Activated CD8-positive, alpha-beta memory T cell treated with anti-CD3 and anti-CD28 coated beads, Interleukin-2, amount 50 U/mL, for 1 hour (primary cell): ENCODE measurements around the gene SLC23A1.
A peak's percentile ranks its signal among the peaks of the same experiment; 100 is the strongest.
"Not testable (repeated sequence)": the region's sequence is repeated elsewhere in the genome, so short reads cannot be mapped to it uniquely, and the experiment has no call there.

Experiments
- DNase-seq: peaks from one replicate; pipeline ENCODE4 v3.0.0-alpha.2; 2020; ENCODE audit errors: extremely low read depth

SLC23A1 gene

DNA sequence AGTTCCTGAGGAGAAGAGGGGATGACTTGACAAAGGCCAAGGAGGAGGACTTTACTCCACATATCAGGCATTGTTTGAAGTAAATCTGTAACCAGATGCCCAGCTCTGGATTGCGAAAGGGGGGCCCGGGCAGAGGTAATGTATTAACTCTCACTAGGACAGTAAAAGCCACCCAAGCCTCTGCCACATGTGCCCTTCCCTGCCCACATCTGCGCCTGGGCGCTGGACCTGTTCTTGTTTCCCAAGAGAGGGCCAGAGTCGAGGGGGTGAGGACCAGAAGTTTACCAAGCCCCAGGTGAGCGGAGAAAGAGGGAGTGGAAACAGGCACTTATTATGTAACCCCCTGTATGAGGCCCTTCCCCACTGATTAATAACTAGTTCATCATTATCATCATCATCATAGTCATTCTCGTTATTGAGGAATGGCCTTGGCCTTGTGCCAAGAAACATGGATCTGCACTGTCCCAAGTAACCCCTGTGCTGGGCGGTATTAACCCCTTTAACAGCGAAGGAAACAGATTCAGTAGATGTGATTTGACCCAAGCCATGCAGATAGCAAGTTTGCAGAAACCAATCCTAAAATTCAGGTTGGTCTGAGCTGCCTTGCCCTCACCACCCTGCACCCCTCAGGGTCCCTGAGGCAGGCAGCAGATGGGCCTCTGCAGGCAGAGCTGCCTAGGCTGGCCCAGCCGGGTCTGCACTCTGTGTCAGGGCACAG, at the start of gene SLC23A1:
TSS of gene SLC23A1 (minus strand) at position 23 of the 718 bp plus-strand sequence. CDS start 44 bp downstream, outside the sequence.
- no peak for DNase-seq

DNA sequence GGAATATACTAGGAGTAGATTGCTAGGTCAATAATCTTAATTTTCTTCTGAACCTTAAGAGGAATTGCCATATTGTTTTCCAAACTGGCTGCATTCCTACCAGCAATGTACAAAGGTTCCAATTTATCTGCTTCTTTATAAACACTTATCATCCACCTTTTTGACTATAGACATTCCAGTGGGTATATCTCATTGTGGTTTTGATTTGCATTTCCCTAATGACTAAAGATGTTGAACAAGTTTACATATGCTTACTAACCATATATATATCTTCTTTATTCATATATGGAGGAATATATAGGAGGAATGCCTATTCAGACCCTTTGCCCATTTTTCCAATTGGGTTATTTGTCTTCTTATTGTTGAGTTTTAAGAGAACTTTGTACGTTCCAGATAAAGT, 48.6 kb upstream of the SLC23A1 start:
- DNase-seq = no peak

DNA sequence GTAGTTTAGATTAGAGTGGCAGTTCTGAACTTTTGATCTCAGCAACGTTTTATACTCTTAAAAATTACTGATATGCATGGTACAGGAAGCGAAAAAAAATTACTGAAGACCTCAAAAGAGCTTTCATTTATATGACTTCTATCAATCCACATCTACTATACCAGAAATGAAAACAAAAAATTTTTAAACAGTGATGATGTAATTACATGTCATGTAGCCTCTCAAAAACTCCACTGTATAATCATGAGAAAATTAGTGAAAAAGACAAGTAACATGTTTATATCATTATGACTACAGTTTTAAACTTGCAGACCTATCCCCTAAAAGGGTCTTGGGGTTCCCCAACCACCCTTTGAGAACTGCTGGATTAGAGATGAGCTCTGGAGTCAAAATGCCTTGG, 46.9 kb upstream of the SLC23A1 start:
- DNase-seq = no peak

DNA sequence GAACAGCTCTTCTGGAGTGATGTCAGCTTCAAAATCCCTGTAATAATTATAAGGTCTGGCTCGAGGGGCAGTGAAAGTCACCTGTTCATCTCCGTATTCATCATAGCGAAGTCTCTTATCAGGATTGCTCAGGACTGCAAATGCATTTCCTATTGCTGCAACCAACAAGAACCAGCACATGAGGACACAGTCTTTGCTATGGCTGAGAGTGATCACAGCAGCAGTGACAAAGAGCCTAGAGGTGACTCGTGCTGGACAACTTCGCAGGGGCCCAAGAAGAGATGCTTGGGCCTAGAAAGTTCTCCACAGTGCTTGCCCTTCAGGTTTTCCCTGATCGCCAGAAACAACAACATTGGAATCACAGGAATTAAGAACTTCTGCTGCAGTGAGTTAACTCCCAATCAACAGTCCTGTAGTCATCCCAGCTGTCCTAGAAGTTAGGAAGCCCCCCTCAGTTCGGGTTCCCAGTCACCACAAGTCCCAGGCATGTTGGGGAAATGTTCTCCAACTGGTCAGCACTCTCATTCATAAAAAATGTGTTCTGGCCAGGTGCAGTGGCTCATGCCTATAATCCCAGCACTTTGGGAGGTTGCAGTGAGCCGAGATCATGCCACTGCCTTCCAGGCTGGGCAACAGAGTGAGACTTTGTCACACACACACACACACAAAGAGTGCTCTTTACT, 43.2 kb upstream of the SLC23A1 start:
- DNase-seq = no peak

DNA sequence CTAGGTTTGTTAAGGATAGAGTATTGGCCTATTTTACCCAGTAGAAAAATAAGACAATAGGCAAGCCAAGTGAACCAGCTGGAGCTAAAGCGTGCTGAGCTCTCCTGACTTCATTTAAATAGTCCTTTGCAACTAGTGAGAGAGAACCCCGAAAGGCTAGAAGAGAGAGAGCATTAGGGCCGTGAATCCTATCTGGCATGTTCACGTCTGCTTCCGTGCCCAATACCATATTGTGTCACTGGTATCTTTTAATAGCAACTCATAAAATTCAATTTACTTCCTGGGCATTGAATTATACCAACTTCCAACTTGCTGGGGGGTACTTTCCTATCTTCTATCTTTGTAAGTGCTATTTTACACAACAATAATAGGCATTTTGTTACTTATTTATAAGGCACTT, 42.4 kb upstream of the SLC23A1 start:
- no peak for DNase-seq

DNA sequence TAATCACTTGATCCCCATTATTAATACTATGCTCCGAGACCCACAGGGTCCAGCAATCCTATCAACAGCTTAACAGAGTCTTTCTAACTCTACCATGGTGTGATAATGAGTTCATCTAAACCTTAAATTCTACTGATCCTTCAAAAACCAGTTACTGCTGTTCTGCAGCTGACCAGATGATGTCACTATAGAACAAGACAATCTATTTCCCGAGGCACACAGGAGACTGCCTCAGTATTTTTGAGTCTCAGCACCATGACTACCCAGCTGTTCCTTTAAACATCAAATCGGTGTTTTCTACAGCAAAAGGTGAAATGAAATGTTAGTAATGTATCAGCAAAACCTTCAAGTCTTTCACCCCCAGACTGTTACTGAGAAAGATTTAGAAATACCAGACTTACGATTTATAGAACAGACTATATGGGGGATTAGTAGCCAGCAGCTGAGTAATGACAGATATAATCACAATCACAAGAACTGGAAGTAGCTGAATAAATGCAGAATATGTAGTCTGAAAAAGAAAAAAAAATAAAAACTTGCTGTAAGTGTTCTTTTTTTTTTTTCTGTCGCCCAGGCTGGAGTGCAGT, 39.3 kb upstream of the SLC23A1 start:
- DNase-seq = peak; percentile 30

DNA sequence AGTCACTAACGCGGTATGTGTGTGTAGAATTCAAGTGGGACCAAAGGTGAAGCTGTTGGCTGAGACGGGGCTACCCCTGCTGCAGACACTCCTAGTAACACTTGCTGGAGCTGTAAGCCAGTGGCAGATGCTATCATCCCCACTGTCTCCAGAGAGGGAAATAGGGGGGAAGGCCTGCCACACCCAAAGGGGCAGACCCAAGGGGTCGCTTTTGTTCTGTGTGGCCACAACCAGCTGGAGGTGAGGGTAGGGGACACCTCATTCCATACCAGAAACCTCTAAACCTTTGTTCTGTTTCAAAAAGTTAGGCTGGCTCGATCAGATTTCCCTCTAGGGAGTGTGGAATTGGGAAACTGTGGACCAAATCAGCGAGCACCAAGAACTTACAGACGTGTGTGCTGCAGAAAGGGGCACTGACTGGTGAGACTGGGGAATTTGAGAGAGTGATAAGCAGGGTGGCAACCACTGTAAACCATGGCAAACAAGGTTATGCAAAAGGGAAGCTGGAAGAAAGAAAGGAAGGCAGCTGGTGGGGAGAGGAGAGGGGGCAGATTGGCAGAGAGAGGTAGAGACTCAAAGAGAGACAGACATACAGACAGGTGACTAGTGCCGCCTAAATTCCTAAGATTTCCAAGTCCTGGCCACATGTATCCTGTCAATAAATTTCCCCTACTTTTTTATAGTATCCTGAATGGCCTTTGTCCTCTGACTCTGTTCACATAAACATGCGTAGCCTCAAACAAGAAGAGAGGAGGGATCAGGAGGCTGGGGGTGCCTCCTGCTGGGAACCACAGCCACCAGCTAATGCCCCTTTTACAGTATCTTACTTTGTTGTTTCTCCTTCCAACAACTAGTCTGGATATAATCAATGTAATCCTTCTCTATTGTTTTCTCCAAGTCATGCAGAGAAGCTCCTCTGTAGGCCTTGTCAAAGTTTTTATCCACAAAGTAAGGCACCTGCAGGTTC, 36.4 kb upstream of the SLC23A1 start:
- no peak for DNase-seq

DNA sequence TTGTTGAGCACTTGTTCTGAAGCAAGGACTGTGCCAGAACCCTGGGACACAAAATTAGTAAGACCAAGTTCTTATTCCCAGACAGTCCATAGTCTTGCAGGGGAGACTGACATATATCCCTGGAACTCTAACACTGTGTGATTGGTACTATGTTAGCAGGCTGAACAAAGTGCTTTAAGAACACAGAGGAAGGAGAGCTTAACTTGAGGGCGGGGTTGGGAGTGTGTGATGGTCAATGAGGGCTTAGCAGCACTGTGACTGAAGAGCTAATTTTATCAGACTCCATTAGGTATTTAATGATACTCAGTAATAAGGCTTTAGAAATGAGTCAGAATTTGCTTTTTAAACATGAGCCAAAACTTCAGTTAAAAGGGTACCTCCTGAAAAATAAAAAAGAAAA, 35.7 kb upstream of the SLC23A1 start:
- DNase-seq = no peak

DNA sequence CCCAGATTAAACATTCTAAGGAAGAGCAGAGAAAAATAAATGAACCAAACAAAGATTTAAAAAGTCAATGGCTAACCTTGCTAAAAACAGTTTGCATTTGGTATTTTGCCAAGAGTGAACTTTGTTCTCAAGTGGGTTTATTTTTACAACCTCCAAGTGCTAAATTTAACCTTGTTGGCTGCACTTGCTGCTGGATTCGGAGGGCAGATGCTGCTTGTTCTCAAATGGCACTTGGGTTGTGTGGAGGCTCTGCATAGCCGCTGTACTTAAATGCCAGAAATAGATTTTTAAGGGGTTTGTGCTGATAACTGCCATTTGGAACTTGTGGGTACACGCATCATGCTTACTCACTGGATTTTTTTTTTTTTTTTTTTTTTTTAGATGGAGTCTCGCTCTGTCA, 34.1 kb upstream of the SLC23A1 start:
- no peak for DNase-seq

DNA sequence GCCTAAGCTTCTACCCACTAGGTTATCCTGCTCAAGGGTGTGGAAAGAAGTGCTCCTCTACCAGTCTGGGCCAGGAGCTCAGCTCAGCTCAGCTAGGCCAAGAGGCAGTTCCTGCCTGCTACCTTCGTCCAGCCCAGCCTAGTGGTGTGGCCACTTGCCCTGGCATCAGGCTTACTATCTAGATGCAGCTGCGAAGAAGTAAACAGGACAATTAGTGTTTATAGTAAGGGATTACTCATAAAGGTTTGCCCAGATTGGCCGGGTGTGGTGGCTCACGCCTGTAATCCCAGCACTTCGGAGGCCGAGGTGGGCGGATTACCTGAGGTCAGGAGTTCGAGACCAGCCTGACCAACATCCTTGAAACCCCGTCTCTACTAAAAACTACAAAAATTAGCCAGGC, 33.6 kb upstream of the SLC23A1 start:
- no peak for DNase-seq

DNA sequence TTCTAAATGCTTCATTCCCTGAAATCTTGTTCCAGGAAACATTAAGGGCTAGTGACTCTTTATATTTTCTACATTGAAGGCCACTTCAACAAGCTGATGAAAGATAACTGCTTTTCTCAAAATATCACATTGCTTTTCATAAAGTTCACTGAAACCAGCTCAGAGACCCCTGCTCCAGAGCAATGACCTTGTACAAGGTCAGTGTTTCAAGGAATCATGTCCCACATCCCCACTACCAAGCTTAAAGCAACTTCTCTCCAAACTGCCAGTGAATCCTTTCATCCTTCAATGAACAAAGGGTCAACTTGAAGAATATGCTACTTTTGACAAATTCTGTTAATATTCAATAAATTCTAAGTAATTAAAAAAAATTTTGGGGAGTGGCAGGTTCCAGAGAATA, 32.8 kb upstream of the SLC23A1 start:
- no peak for DNase-seq

DNA sequence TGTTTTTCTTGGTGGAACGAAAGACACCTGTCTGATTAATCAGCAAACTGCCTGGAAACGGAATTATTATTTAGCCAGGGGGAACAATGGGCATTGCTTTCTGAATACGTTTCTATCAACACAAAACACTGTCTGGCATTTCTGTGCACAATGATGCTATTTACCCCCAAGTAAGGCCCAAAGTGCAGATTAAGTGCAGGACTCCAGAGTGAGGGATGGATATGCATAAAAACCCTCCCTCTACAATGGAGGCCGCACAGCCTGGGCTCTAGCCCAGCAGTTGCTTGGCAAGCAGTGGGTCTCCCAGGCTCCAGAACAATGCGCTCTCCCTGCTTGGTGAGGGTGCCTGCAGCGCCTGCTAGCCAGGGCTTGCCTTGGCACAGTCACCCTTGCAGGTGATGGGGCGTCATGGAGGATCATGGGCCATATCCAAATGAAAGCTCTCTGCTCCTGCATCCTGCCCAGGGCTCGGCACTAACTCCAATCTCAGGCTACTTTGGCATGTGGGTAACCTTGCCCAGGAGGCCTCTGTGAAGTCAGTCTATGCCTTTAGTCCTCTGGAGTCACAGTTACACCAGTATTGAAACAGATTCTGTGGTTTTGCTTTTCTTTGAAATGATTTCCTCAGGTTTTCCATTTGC, 32.2 kb upstream of the SLC23A1 start:
- no peak for DNase-seq

DNA sequence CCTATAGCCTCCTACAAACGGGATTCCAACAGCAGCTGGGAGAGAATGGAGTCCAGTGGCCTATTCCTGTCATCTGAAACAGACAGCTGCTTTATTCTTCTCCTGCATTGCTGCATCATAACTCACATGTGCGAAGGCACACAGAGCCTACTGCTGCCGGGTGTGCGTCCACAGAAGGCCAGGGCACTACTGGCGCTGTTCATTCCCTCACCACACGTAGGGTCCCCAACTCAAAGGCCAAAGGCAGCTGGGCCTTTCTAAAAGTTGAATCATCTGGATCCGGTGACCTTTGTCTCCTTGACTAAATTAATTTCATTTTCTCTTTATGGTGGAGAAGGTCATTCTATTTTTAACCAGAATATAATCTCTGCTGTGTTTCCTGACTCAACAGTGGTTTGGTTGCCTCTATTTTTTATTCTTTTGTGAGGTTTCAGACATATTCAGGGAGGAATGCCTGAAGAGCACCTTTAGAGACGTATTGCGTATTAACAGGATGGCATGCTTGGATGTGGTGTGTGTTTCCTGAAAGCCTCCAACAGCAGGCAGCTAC, 31.6 kb upstream of the SLC23A1 start:
- no peak for DNase-seq

DNA sequence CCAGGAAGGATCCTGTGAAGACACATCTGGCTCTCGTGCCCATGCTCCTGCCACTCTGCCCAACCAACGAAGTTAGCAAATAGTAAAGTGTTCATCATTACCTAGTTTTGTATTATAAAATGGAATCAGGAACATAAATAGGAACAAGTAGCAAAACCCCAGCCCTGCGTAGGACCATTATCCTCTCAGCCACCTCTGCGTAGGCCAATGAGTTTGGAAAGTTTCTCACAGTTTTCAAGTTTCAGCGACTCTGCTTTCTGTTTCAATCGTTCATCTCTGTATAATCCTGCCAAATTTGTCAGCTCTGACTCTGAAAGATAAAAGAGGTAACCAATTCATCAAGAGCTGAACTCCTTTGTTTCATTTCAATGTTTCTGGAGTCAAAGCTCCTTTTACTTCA, 30.9 kb upstream of the SLC23A1 start:
- no peak for DNase-seq

DNA sequence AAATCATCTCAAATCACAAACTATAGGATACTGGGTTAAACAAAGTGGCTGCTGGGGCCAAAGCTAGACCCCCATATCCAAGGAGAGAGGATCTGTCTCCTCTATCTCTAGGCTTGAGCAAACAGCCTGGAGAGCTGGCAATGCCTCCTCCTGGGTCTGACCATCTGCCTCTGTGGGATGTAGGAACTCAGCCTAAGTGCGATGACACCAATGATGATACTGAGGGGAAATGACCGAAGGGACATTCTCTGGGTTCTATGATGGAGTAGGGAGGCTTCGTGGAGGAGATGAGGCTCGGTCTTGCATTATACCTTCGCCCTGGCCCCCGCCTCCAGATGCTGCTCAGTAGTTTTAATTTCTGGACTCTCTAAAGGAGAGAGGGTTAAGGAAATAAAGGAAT, 30.1 kb upstream of the SLC23A1 start:
- DNase-seq = no peak

DNA sequence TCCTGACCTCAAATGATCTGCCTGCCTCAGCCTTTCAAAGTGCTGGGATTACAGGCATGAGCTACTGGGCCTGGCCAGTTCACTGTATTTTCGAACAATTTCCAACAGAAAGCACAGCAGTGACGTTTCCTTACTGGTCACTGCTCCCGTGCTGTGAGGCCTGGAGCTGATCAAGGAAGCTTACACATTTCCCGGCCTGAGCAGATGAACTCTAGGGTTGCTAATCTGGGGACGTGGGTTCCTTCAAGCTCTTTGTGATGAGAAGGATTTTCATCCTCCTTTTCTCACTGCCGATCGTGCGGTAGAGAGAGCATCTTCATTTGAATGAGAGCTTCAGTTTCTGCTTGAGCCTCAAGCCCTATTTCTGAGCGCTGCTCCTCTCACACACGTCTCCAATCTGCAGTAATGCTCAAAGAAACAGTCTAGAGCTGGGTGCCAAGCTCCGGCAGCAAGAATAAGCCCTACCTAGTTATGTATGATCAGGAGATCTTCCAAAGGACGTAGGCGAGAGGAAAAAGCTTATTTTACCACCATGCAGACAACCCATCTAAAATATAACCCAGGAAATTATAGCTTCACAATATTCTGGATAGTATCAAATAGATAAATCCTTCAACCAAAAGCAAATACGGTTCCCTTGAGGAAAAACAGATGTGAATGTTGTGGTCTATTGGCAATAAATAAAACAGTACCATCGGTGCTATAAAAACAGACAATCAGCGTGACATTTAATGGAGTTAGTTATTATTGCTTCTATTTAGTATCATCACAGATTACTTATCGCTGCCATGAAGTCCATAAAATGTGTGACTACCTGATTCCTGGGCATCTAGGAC, 28.1 kb upstream of the SLC23A1 start:
- DNase-seq = no peak

DNA sequence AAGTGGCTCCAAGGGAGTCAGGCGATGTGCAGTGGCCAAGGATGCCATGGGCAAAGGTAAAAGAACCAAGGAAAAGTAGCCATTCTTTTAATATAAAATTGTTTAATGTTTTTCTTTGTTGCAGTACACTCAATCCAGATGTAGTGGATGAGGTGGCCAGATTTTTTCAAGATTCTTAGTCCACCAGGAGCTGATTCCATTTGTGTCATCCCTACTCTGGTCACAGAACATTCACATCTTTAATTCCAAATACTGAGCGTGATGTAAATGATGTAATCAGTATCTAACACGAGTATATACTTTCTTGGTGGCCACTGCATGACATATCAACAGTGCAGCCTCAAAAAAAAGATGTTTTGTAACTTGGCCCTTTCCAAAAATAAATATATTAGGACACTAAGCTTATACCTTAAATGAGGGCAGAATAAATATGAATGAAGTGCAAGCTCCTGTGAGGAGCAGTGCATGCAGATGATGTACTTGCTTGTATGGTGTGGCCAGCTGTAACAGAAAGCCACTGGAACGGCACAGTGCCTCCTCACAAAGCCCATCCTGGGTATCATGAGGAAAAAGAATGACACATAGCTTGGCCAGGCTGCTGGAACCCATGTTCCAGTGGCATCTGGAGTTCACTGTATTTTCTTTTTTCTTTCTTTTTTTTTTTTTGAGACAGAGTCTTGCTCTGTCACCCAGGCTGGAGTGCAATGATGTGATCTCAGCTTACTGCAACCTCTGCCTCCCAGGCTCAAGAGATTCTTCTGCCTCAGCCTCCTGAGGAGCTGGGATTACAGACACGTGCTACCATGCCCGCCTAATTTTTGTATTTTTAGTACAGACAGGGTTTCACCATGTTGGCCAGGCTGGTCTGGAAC, 27.3 kb upstream of the SLC23A1 start:
- DNase-seq = no peak

DNA sequence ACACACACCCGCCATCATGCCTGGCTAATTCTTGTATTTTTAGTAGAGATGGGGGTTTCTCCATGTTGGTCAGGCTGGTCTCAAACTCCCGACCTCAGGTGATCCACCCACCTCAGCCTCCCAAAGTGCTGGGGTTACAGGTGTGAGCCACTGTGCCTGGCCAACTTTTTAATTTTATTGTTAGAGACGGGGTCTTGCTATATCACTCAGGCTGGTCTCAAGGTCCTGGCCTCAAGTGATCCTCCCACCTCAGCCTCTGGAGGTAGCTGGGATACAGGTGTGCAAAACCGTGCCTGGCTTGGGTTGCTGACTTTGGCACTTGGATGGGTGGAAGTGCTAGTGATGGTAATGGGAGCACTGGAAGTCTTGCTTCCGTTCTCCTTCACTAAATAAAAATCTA, 26.0 kb upstream of the SLC23A1 start:
- not testable (repeated sequence) for DNase-seq

DNA sequence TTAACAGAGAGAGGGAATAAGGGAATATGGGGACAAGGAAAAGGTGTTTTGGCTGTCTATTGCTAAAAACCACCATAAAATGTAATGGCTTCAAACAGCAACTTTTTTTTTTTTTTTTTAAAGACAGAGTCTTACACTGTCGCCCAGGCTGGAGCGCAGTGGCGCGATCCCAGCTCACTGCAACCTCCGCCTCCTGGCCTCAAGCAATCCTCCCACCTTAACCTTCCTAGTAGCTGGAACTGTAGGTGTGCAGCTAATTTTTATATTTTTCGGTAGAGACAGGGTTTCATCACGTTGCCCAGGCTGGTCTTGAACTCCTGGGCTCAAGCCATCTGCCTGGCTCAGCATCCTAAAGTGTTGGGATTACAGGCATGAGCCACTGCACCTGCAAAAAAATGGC, 25.1 kb upstream of the SLC23A1 start:
- DNase-seq = no peak
